Adrenal gland (tissue), 12 donors: ENCODE data around the gene TAGLN2. TPM values are rescaled to one million over a fixed set of nuclear protein-coding genes. Genes with fewer than 3 reads are reported as not detected.

ENCODE experiments used
- DNase-seq, 7 donors: peaks; one replicate each; pipeline ENCODE4 v3.0.0-alpha.2; 2019 to 2020
- H3K27ac ChIP-seq, 5 donors: fragments of 200-600 bp; sonication (generic) in 4 of 5; 1 replicate in 3 of 5; 2 replicates in 2 of 5; pipeline versions ENCODE4 v1.5.1 to v1.8.0; 2016 to 2020; ENCODE audit warnings: mild to moderate bottlenecking in 1 of 5
- H3K27me3 ChIP-seq: fragments of 200-600 bp; 2 replicates; pipeline ENCODE4 v1.8.0; 2021
- H3K36me3 ChIP-seq, 2 donors: fragments of 200-600 bp; replicated peaks in 1 of 2; 1 replicate in 1 of 2; 2 replicates in 1 of 2; pipeline versions ENCODE4 v1.5.1 to v1.8.0; 2018 to 2022
- H3K4me1 ChIP-seq, 2 donors: fragments of 200-600 bp; replicated peaks in 1 of 2; 1 replicate in 1 of 2; 2 replicates in 1 of 2; pipeline versions ENCODE4 v1.5.1 to v1.8.0; 2018 to 2021
- H3K4me3 ChIP-seq, 4 donors: fragments of 200-600 bp; sonication (generic) in 3 of 4; one replicate each; pipeline ENCODE4 v1.5.1; 2016 to 2018
- H3K9me3 ChIP-seq, 3 donors: fragments of 200-600 bp; sonication (generic) in 1 of 3; replicated peaks in 1 of 3; 1 replicate in 2 of 3; 2 replicates in 1 of 3; pipeline versions ENCODE4 v1.5.1 to v1.8.0; 2016 to 2021
- POLR2A ChIP-seq, 2 donors: fragments of 450-650 bp; IDR thresholded peaks; one replicate each; pipeline ENCODE4 v1.6.1; 2017; ENCODE audit warnings: antibody characterized with exemption in 2 of 2, mild to moderate bottlenecking in 2 of 2, moderate library complexity in 1 of 2
- WGBS, 4 donors: extraction: QIAGEN DNeasy Blood & Tissue Kit in 2 of 4; methylation state at CpG; one replicate each; pipeline versions ENCODE4 v1.1.5 to v1.1.7; 2013 to 2017; 5-methylcytosine and 5-hydroxymethylcytosine counted together
- intact Hi-C, 2 donors: fragments of 100-400 bp; cut with DNase I; formaldehyde crosslinking; loops; one replicate each; pipeline versions ENCODE4 v1.14.1 to v1.15.0; 2022 to 2023
- polyA plus RNA-seq, 3 donors: library from polyadenylated mRNA; stranded (reverse); fragments of 200-250 nt in 2 of 3; fragments of 350-450 nt in 1 of 3; fragmentation: Illumina TruSeq in 1 of 3; extraction: RNeasy Lipid Tissue Mini Kit (QIAGEN cat#74804) in 1 of 3; gene quantifications; one replicate each; pipeline ENCODE4 v1.2.3, GENCODE V29; 2013 to 2014
- total RNA-seq, 9 donors: library from RNA; depleted of rRNA in 4 of 9; stranded (reverse); fragments of >200 nt in 4 of 9; fragments of 120-200 nt in 1 of 9; fragmentation: NEBNext Ultra II Directional in 1 of 9; extraction: Animal tissue kit (Norgen Biotek cat#: 25700) in 1 of 9; gene quantifications; one replicate each; pipeline versions ENCODE4 v1.1.0 to v1.2.4, GENCODE V29; 2013 to 2023
- TF ChIP-seq, protein P1 (sequence below), 6 experiments: fragments of 450-650 bp in 4 of 6; fragments of 200-600 bp in 2 of 6; sonication (generic) in 1 of 6; IDR thresholded peaks; 1 replicate in 5 of 6; 2 replicates in 1 of 6; pipeline versions ENCODE4 v1.5.1 to v1.8.0; 2016 to 2021; ENCODE audit warnings: antibody characterized with exemption in 6 of 6, mild to moderate bottlenecking in 2 of 6, moderate library complexity in 1 of 6
- donor health status: healthy with polysubstance abuse.
- donor health status: Bipolar disorder and iron deficiency.
- donor health status: DM: yes; HTN: yes; CAD: no.
- donor health status: DM: no; HTN: no; CAD: no.
- donor health status: DM: no; HTN: no; CAD: no.
- donor health status: DM: yes; HTN: yes; CAD: no.

TAGLN2 gene
- total and polyA plus RNA-seq, 12 donors: 42.3 to 215 (median 143) TPM

DNA sequence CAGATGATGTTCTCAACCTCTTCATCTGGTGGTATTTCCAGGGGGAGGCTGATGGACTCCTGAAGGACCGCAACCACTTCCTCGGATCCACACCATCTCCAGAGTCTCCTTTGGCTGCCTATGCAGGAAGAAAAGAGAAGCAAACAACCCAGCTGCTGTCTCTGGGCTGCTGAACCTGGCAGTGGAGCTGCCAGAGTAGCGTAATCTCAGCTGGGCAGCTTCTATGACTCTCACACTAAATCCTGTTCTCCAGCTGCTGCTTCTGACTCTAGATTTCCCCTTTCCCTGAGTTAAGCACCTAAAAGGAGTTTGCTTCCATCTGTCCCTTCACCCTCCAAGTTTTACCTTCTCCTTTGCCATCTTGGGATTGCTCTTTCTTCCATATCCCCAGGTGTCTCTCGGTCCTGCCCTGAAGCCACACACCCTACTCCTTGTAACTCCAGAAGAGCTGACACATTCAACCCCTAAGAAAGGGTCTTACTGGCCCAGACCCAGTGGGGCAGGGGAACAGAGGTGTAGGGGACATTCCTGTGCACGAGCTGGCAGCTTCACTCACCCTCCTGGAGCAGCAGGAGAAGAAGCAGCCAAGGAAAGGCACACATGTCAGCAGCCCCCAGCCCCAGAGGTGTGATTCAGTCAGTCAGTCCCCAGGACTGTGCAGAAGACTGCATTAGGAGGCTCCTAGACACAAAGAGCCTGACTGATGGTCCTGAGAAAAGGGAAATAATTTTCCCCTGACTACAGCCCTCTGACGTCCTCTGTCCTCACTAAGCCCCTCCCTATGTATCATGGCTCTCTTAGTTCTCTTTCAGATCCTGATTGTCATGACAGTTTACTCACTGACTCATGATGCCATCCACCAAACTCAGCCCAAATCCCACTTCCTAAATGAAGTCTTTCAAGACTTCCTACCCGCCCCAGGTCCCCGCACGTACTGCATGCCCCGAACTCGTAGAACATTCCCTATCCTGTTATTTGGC is 28.5 kb upstream of the TAGLN2 start, which contains the start of gene SLAMF9:
Gene SLAMF9 (minus strand): TSS at position 702 of the 980 bp plus-strand sequence. CDS start 100 bp downstream, at position 602.
- intact Hi-C loops: no loop called here
- Histone ChIP-seq H3K4me1 (no peaks in the 10 kb centered on the region), H3K27ac (no peak within 1 kb of the TSS), H3K9me3 (no peaks in the 10 kb centered on the region), H3K27me3 (peaks cover 15% of the 10 kb centered on the region), H3K36me3 (no peaks in the 10 kb centered on the region), H3K4me3 (no peak within 1 kb of the TSS)
- TF ChIP-seq, protein P1, sequence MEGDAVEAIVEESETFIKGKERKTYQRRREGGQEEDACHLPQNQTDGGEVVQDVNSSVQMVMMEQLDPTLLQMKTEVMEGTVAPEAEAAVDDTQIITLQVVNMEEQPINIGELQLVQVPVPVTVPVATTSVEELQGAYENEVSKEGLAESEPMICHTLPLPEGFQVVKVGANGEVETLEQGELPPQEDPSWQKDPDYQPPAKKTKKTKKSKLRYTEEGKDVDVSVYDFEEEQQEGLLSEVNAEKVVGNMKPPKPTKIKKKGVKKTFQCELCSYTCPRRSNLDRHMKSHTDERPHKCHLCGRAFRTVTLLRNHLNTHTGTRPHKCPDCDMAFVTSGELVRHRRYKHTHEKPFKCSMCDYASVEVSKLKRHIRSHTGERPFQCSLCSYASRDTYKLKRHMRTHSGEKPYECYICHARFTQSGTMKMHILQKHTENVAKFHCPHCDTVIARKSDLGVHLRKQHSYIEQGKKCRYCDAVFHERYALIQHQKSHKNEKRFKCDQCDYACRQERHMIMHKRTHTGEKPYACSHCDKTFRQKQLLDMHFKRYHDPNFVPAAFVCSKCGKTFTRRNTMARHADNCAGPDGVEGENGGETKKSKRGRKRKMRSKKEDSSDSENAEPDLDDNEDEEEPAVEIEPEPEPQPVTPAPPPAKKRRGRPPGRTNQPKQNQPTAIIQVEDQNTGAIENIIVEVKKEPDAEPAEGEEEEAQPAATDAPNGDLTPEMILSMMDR (IDR thresholded peaks at IDR 0.05): no peak
- TF ChIP-seq POLR2A (IDR thresholded peaks at IDR 0.05): no peak
- no peak for DNase-seq
- 67 to 69% (median 68%) methylated on average over 11 of the region's 11 CpGs for WGBS, 4 donors

- Histone ChIP-seq H3K36me3 (no peaks in the 10 kb centered on the region), H3K27ac (no peak overlapping the region), H3K4me3 (no peak overlapping the region), H3K9me3 (no peaks in the 10 kb centered on the region), H3K27me3 (peaks cover 15% of the 10 kb centered on the region), H3K4me1 (no peaks in the 10 kb centered on the region)
- WGBS, 4 donors: 66 to 81% (median 78%) methylated on average over 5 of the region's 5 CpGs
- DNase-seq: no peak
- intact Hi-C loops: no loop called here
- no peak for TF ChIP-seq POLR2A (IDR thresholded peaks at IDR 0.05)
- TF ChIP-seq, protein P1 (IDR thresholded peaks at IDR 0.05): no peak
Observed at GRCh38 chr1:159952932-159953331, 27.6 kb upstream of the TAGLN2 start.

DNA sequence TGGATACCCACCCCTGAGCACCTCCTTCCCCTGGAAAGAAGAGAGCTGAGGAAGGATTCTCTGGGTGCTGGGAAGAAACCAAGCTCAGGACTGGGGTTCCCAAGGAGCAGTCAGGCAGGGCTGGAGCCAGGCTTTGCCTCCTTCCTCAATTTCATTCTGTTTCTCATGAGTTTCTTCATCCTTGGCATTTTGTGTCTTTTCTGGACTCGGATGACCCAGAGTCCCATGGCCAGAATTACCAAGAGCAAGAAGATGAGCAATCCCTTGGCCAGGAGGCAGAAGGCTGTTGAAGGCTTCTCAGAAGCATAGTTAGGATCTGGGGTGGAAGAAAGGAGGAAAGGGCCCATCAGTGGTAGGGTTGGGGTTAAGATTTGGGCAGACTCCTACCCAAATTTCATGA is 26.2 kb upstream of the TAGLN2 start:
- no peak overlapping the region for H3K4me3 ChIP-seq

GRCh38 chr1:159951016-159951415 is 25.7 kb upstream of the TAGLN2 start:
- 55 to 78% (median 71%) methylated on average over 2 of the region's 2 CpGs for WGBS, 4 donors
- H3K27ac ChIP-seq: no peak overlapping the region
- peaks cover 15% of the 10 kb centered on the region for H3K27me3 ChIP-seq
- no peaks in the 10 kb centered on the region for H3K36me3 ChIP-seq
- H3K9me3 ChIP-seq: no peaks in the 10 kb centered on the region
- intact Hi-C loops: no loop called here
- peaks cover 0 to under 1% of the 10 kb centered on the region in 2 donors for H3K4me1 ChIP-seq
- no peak for TF ChIP-seq POLR2A (IDR thresholded peaks at IDR 0.05)
- TF ChIP-seq, protein P1 (IDR thresholded peaks at IDR 0.05): no peak
- H3K4me3 ChIP-seq: no peak overlapping the region
- DNase-seq: no peak

More for the DNA sequence above, 26.2 kb upstream of the TAGLN2 start:
- no peak for TF ChIP-seq POLR2A (IDR thresholded peaks at IDR 0.05)
- TF ChIP-seq, protein P1 (IDR thresholded peaks at IDR 0.05): no peak
- H3K27me3 ChIP-seq: peaks cover 15% of the 10 kb centered on the region
- H3K9me3 ChIP-seq: no peaks in the 10 kb centered on the region
- H3K4me1 ChIP-seq: no peaks in the 10 kb centered on the region
- H3K27ac ChIP-seq: no peak overlapping the region
- intact Hi-C loops: no loop called here
- 30 to 70% (median 64%) methylated on average over 1 of the region's 1 CpG for WGBS, 4 donors
- DNase-seq: no peak
- no peaks in the 10 kb centered on the region for H3K36me3 ChIP-seq
